Activated naive CD8-positive, alpha-beta T cell treated with anti-CD3 and anti-CD28 coated beads, Interleukin-2, amount 50 U/mL, for 24 hours (primary cell): ENCODE data around the gene ITPKC.

Source experiments
- ATAC-seq: fragments of 150-1000 bp; cut with Tn5 transposase; one replicate; pipeline ENCODE4 v1.10.0; 2021
- DNase-seq: peaks from one replicate; pipeline ENCODE4 v3.0.0; 2021
- H3K27ac Mint-ChIP-seq: one replicate; pipeline ENCODE4 v1.8.0; 2021; ENCODE audit warnings: mild to moderate bottlenecking, mixed read lengths
- H3K27me3 Mint-ChIP-seq: one replicate; pipeline ENCODE4 v1.8.0; 2021; ENCODE audit warnings: mixed read lengths
- H3K36me3 Mint-ChIP-seq: one replicate; pipeline ENCODE4 v1.8.0; 2021; ENCODE audit warnings: low read depth, mixed read lengths
- H3K4me1 Mint-ChIP-seq: one replicate; pipeline ENCODE4 v1.8.0; 2021; ENCODE audit warnings: mixed read lengths
- H3K4me3 Mint-ChIP-seq: one replicate; pipeline ENCODE4 v1.8.0; 2021; ENCODE audit warnings: mild to moderate bottlenecking, moderate library complexity, mixed read lengths
- H3K9me3 Mint-ChIP-seq: one replicate; pipeline ENCODE4 v1.8.0; 2021; ENCODE audit warnings: mixed read lengths

ITPKC gene

GRCh38 chr19:40786060-40787037, 69.4 kb downstream of the ITPKC start:
- Mint-ChIP-seq H3K36me3 (peaks cover 18% of the 10 kb centered on the region), H3K9me3 (no peaks in the 10 kb centered on the region), H3K27ac (no peak overlapping the region), H3K4me1 (peaks cover 9% of the 10 kb centered on the region), H3K4me3 (no peak overlapping the region), H3K27me3 (no peaks in the 10 kb centered on the region)
- DNase-seq (no peak), ATAC-seq (no peak)
